Measurements from ENCODE around the gene SUN1. TPM values are rescaled to one million over a fixed set of nuclear protein-coding genes. Genes with fewer than 3 reads are reported as not detected.
"Not testable (repeated sequence)": the region's sequence is repeated elsewhere in the genome, so short reads cannot be mapped to it uniquely, and the experiment has no call there.

The SUN1 gene
- total and polyA plus RNA-seq, 7 donors: 52.5 to 159 (median 132) TPM

DNA sequence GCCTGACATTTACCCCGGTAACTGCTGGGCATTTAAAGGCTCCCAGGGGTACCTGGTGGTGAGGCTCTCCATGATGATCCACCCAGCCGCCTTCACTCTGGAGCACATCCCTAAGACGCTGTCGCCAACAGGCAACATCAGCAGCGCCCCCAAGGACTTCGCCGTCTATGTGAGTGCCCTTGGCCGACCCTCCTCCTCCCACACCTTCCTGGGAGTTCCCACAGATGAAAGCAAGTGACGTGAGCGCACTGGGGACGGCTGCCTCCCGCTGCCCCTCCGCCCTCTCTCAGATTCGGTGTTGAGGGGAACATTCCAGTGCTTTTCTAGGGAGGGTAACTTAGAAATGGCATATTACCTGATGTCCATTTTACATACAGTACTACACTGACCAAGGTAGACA lies 37.1 kb downstream of the SUN1 start:
- WGBS, 3 donors: 78 to 84% (median 83%) methylated on average over 14 of the region's 14 CpGs
- Histone ChIP-seq H3K27me3 (ENCODE audit: insufficient read depth in 3 of 3, low read length in 2 of 3) (no peaks in the 10 kb centered on the region), H3K4me3 (no peak overlapping the region), H3K36me3 (ENCODE audit: insufficient read depth in 1 of 2, low read depth in 1 of 2) (peaks cover 2 to 87% of the 10 kb centered on the region in 2 donors), H3K27ac (peak overlapping the region; percentile 23), H3K4me1 (peaks cover 25% of the 10 kb centered on the region), H3K9me3 (no peaks in the 10 kb centered on the region)
- intact Hi-C loops (cut with DNase I): loop anchor here in 1 of 2 donors (5.0 kb wide), 1 partner anchor 47 kb away; no protein-coding TSS in a partner anchor
- ATAC-seq: no peak
- TF ChIP-seq CTCF (IDR thresholded peaks at IDR 0.05): no peak
- DNase-seq: no peak

- Histone ChIP-seq H3K27me3 (ENCODE audit: insufficient read depth in 3 of 3, low read length in 2 of 3) (no peaks in the 10 kb centered on the region), H3K36me3 (ENCODE audit: insufficient read depth in 1 of 2, low read depth in 1 of 2) (peaks cover 2 to 76% of the 10 kb centered on the region in 2 donors), H3K27ac (peak overlapping the region; percentile 71), H3K9me3 (no peaks in the 10 kb centered on the region), H3K4me3 (no peak overlapping the region), H3K4me1 (peaks cover 26% of the 10 kb centered on the region)
- ATAC-seq (no peak), DNase-seq (no peak)
- intact Hi-C loops (cut with DNase I): loop anchor here (2.0 to 10.0 kb wide), 3 partner anchors 35 to 547 kb away; no protein-coding TSS in a partner anchor
- TF ChIP-seq CTCF (IDR thresholded peaks at IDR 0.05): no peak
- 55 to 67% (median 61%) methylated on average over 14 of the region's 14 CpGs for WGBS, 3 donors
These were observed 39.7 kb downstream of the SUN1 start for GRCh38 chr7:871900-872537.

DNA sequence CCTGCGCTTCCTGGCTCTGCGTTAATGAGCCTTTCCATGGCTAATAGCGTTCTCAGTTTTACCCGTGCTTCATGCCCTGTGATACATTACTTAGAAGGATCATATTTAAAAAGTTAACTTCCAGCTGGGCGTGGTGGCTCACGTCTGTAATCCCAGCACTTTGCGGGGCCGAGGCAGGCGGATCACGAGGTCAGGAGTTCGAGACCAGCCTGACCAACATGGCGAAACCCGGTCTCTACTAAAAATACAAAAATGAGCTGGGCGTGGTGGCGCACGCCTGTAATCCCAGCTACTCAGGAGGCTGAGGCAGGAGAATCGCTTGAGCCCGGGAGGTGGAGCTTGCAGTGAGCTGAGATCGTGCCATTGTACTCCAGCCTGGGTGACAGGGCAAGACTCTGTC lies 40.4 kb downstream of the SUN1 start:
- not testable (repeated sequence) for H3K27me3 ChIP-seq (ENCODE audit: insufficient read depth in 3 of 3, low read length in 2 of 3); ATAC-seq; H3K4me3 ChIP-seq; H3K9me3 ChIP-seq; DNase-seq
- Histone ChIP-seq H3K27ac (peak overlapping the region; percentile 71), H3K4me1 (peaks cover 19% of the 10 kb centered on the region), H3K36me3 (ENCODE audit: insufficient read depth in 1 of 2, low read depth in 1 of 2) (peaks cover 2 to 70% of the 10 kb centered on the region in 2 donors)
- WGBS, 3 donors: 73 to 82% (median 80%) methylated on average over 19 of the region's 19 CpGs
- intact Hi-C loops (cut with DNase I): loop anchor here (1.0 to 10.0 kb wide), 4 partner anchors 35 to 548 kb away; no protein-coding TSS in a partner anchor

DNA sequence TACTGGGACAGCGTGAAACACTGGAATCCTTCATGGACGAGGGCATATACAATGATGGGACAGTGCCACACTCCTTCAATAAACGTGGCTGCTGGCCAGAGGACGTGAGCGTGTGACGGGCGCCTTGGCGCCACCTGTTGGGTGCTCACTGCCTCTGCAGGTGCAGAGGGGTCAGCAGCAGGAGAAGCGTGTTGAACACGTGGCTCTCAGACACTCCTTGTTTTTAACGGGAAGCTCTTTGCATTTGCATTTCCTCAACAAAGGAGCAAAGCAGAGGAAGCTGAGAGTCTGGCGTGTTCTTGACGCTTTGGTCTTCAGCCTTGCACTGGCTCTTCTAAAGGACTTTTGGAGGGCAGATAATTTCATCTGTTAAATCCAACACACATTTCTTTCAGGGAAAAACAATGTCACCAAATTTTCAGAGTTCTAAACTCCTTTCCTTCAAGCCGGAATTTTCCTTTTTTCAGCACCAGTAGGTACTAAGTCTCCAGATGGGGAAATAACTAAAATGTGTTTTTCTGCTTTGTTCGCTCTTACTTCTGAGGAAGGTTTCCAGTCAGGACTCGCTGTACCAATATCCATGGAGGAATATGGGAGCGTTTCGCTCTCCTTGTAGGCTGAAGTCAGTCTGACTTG lies 41.2 kb downstream of the SUN1 start:
- peak; percentile 43 to 64 (median 52) for ATAC-seq
- H3K27ac ChIP-seq: peak overlapping the region; percentile 71
- intact Hi-C loops (cut with DNase I): loop anchor here (1.0 to 10.0 kb wide), 5 partner anchors 36 to 549 kb away; no protein-coding TSS in a partner anchor
- 30 to 33% (median 31%) methylated on average over 18 of the region's 18 CpGs for WGBS, 3 donors
- peaks cover 2 to 63% of the 10 kb centered on the region in 2 donors for H3K36me3 ChIP-seq (ENCODE audit: insufficient read depth in 1 of 2, low read depth in 1 of 2)
- H3K27me3 ChIP-seq (ENCODE audit: insufficient read depth in 3 of 3, low read length in 2 of 3): no peaks in the 10 kb centered on the region
- peak; percentile 94 for TF ChIP-seq CTCF (IDR thresholded peaks at IDR 0.05)
- H3K4me3 ChIP-seq: no peak overlapping the region
- H3K9me3 ChIP-seq: no peaks in the 10 kb centered on the region
- peak; percentile 76 to 91 for DNase-seq
- peaks cover 18% of the 10 kb centered on the region for H3K4me1 ChIP-seq

DNA sequence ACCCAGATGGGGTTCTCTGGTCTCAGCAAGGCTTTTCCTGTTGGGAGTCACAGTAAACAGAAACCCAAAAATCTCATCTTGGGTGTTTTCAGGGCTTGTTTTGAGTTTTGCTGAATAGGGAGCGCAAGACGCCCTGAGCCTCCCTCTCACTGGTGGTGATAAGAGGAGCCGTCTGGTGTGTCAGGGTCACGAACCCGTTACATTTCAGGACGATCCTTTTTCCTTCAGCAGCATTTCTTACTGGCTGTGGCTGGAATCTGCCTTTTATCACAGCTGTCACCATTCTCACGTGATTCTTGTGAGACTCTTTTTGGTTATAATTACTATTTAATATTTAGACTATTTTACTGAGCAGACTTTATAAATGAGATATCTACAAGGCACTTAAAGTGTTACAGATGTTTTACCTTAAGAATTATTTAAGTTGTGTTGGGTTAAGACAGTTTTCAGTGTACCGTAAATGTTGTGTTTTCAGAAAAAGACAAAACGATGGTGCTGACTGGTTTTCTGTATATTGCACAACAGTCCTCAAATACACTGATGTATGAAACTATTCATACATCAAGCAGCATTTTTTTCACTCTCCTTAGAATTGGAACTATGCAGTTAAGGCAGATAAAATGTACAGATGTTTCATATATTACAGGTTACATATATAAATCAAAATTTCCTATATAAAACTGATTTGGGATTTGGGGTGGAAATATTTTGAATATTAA lies 41.9 kb downstream of the SUN1 start:
- peaks cover 25% of the 10 kb centered on the region for H3K4me1 ChIP-seq
- no peak for TF ChIP-seq CTCF (IDR thresholded peaks at IDR 0.05)
- no peak for ATAC-seq

More for the DNA sequence above, 41.9 kb downstream of the SUN1 start:
- peak overlapping the region; percentile 71 for H3K27ac ChIP-seq
- intact Hi-C loops (cut with DNase I): loop anchor here (2.0 to 10.0 kb wide), 3 partner anchors 37 to 549 kb away; no protein-coding TSS in a partner anchor
- WGBS, 3 donors: 75 to 84% (median 81%) methylated on average over 9 of the region's 9 CpGs
- H3K4me3 ChIP-seq: no peak overlapping the region
- no peaks in the 10 kb centered on the region for H3K27me3 ChIP-seq (ENCODE audit: insufficient read depth in 3 of 3, low read length in 2 of 3)
- H3K9me3 ChIP-seq: no peaks in the 10 kb centered on the region
- no peak for DNase-seq
- peaks cover 2 to 59% of the 10 kb centered on the region in 2 donors for H3K36me3 ChIP-seq (ENCODE audit: insufficient read depth in 1 of 2, low read depth in 1 of 2)

All from psoas muscle (tissue), 8 donors.